K562 (cell line): ENCODE measurements around the gene THSD8. TPM values are rescaled to one million over a fixed set of nuclear protein-coding genes. Genes with fewer than 3 reads are reported as not detected.
A peak's percentile ranks its signal among the peaks of the same experiment; 100 is the strongest.

Experiments used
- CBFB ChIP-seq: sonication (generic); formaldehyde crosslinking; IDR thresholded peaks from 2 replicates; pipeline ENCODE4 v1.4.0; 2020; ENCODE audit warnings: mild to moderate bottlenecking, missing genetic modification reagents
- CGGBP1 ChIP-seq: fragments of 250-450 bp; sonication (Bioruptor Pico); IDR thresholded peaks from 2 replicates; pipeline ENCODE4 v1.9.0; 2021; ENCODE audit warnings: mild to moderate bottlenecking
- CREB3 ChIP-seq: fragments of 450-650 bp; conservative IDR thresholded peaks from 2 replicates; pipeline ENCODE4 v1.6.1; 2016; ENCODE audit warnings: missing genetic modification characterization, low read depth, mild to moderate bottlenecking, missing compliant biosample characterization, moderate library complexity
- DLX4 ChIP-seq: fragments of 250-450 bp; sonication (Bioruptor Pico); IDR thresholded peaks from 2 replicates; pipeline ENCODE4 v1.6.1; 2021; ENCODE audit warnings: mild to moderate bottlenecking
- ELF4 ChIP-seq: fragments of 450-650 bp; formaldehyde crosslinking; IDR thresholded peaks from 2 replicates; pipeline ENCODE4 v1.4.0; 2022; ENCODE audit warnings: missing genetic modification characterization
- ERF ChIP-seq: fragments of 450-650 bp; formaldehyde crosslinking; IDR thresholded peaks from 2 replicates; pipeline ENCODE4 v1.4.0; 2020; ENCODE audit warnings: mild to moderate bottlenecking, mixed read lengths
- FUS ChIP-seq: fragments of 200-400 bp; formaldehyde crosslinking; optimal IDR thresholded peaks from 2 replicates; pipeline ENCODE3; 2017; ENCODE audit warnings: low read depth, low read length
- GABPB1 ChIP-seq: sonication (generic); formaldehyde crosslinking; IDR thresholded peaks from 2 replicates; pipeline ENCODE4 v1.8.0; 2022; ENCODE audit warnings: mild to moderate bottlenecking, missing genetic modification reagents
- HDAC1 ChIP-seq, 2 experiments: fragments of 450-650 bp; IDR thresholded peaks; 2 replicates each; pipeline ENCODE4 v1.6.1; 2016 to 2017; ENCODE audit warnings: inconsistent platforms in 1 of 2, mild to moderate bottlenecking in 1 of 2, moderate library complexity in 1 of 2
- IFI16 ChIP-seq: fragments of 250-450 bp; sonication (Bioruptor Pico); IDR thresholded peaks from 2 replicates; pipeline ENCODE4 v2.1.2; 2022; ENCODE audit warnings: mild to moderate bottlenecking, inconsistent platforms
- KAT2B ChIP-seq: IDR thresholded peaks from one replicate; pipeline ENCODE4 v1.6.1; 2012; ENCODE audit warnings: low read depth, mild to moderate bottlenecking, control low read depth, inconsistent platforms, low read length, moderate library complexity
- KAT7 ChIP-seq: sonication (generic); formaldehyde crosslinking; IDR thresholded peaks from 2 replicates; pipeline ENCODE4 v1.8.0; 2022; ENCODE audit warnings: missing genetic modification reagents, mild to moderate bottlenecking, borderline replicate concordance
- KDM5B ChIP-seq: fragments of 200-600 bp; sonication (generic); IDR thresholded peaks from 2 replicates; pipeline ENCODE4 v1.6.1; 2012; ENCODE audit warnings: low read depth, mild to moderate bottlenecking, moderate library complexity, low read length, control low read depth, inconsistent platforms; ENCODE audit not compliant: insufficient replicate concordance
- L3MBTL2 ChIP-seq: fragments of 450-650 bp; IDR thresholded peaks from 2 replicates; pipeline ENCODE4 v1.6.1; 2016; ENCODE audit warnings: mild to moderate bottlenecking, moderate library complexity
- MCM2 ChIP-seq: fragments of 450-650 bp; IDR thresholded peaks from 2 replicates; pipeline ENCODE4 v1.6.1; 2017; ENCODE audit warnings: low read depth, mild to moderate bottlenecking
- MTA1 ChIP-seq: fragments of 450-650 bp; IDR thresholded peaks from 2 replicates; pipeline ENCODE4 v1.6.1; 2017; ENCODE audit warnings: borderline replicate concordance
- NUFIP1 ChIP-seq: fragments of 450-650 bp; IDR thresholded peaks from 2 replicates; pipeline ENCODE4 v1.6.1; 2018; ENCODE audit not compliant: partially characterized antibody
- SP1 ChIP-seq: sonication (generic); formaldehyde crosslinking; IDR thresholded peaks from 2 replicates; pipeline ENCODE4 v1.8.1; 2022; ENCODE audit warnings: mild to moderate bottlenecking, missing genetic modification reagents
- TBP ChIP-seq: optimal IDR thresholded peaks from 2 replicates; pipeline ENCODE3; 2011; ENCODE audit warnings: low read depth, low read length, improper control_type of control experiment
- ZBTB17 ChIP-seq: fragments of 450-650 bp; formaldehyde crosslinking; IDR thresholded peaks from 2 replicates; pipeline ENCODE4 v1.4.0; 2020; ENCODE audit warnings: mild to moderate bottlenecking
- ZFX ChIP-seq: sonication (generic); formaldehyde crosslinking; IDR thresholded peaks from 2 replicates; pipeline ENCODE4 v1.8.0; 2022; ENCODE audit warnings: mild to moderate bottlenecking, missing genetic modification reagents, moderate library complexity
- ZNF764 ChIP-seq: fragments of 250-450 bp; sonication (Bioruptor Pico); IDR thresholded peaks from 2 replicates; pipeline ENCODE4 v1.4.0; 2020; ENCODE audit warnings: low read depth, mild to moderate bottlenecking, moderate library complexity
- polyA plus RNA-seq, 8 experiments: library from polyadenylated mRNA; depleted of rRNA in 4 of 8; stranded (reverse) in 5 of 8; unstranded in 3 of 8; fragments of >200 nt; fragmentation: Nextera tagmentation in 2 of 8; fragmentation: Illumina TruSeq in 1 of 8; extraction: Ambion mirVana in 2 of 8; extraction: Trizol in 1 of 8; gene quantifications; 2 replicates each; pipeline versions ENCODE4 v1.2.1 to v1.2.3, GENCODE V29; 2011 to 2014; ENCODE audit warnings: inconsistent platforms in 1 of 8, missing spikeins in 1 of 8
- total RNA-seq, 7 experiments: library from RNA; depleted of rRNA in 6 of 7; stranded (reverse); fragments of >200 nt in 6 of 7; fragmentation: Illumina TruSeq in 2 of 7; extraction: Trizol in 2 of 7; gene quantifications; 2 replicates each; pipeline versions ENCODE4 v1.2.1 to v1.2.3, GENCODE V29; 2011 to 2021; ENCODE audit warnings: low replicate concordance in 1 of 7
- TF ChIP-seq, protein P1 (sequence below), 2 experiments: fragments of 450-650 bp in 1 of 2; sonication (generic) in 1 of 2; formaldehyde crosslinking; conservative IDR thresholded peaks; 2 replicates each; pipeline versions ENCODE4 v1.4.0 to v1.8.1; 2020 to 2022; ENCODE audit warnings: mild to moderate bottlenecking in 1 of 2, missing genetic modification reagents in 1 of 2
- TF ChIP-seq, protein P2 (sequence below): fragments of 250-450 bp; sonication (Bioruptor Pico); IDR thresholded peaks from 2 replicates; pipeline ENCODE4 v1.5.0; 2021; ENCODE audit warnings: mild to moderate bottlenecking, borderline replicate concordance

THSD8 gene
- total and polyA plus RNA-seq, 9 of the 15 experiments (the other 6 are each of a cell fraction or from before 2014, with no cell fraction given), result 8.4 to 42.4 (median 19.9) TPM; not detected in 2

DNA sequence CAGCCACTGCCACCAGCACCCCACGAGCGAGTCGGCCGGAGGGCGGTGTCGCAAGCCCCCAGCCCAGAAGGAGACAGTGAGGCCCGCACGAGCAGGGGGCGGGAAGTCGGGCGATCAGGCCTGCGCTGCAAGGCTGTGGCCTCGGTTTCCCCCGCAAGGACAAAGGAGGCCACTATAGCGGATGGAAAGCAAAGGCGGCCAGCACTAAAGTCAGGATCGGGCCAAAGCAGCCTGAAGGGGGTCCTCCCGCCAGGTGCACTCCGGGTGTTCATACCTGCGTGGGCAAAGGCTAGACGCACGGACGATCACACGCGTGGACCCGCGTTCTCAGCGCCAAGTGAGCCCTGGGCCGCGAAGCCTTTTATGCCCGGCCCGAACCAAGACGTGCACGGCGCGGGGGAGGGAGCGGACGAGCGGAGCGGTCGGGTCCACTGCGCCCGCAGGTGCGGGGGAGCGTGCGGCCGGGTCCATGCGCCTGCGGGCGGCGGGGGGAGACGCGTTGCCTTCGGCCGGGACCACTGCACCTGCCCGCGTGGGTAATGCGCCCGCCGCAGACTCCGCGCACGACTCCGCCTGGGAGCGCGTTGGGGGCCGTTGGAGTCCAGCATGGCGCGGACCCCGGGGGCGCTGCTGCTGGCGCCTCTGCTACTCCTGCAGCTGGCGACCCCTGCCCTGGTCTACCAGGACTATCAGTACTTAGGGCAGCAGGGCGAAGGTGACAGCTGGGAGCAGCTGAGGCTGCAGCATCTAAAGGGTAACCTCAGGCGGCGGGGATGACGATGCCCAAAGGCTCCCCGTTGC, at the start of gene THSD8, which contains the start of gene PRDX2 (continued):
- TF ChIP-seq DLX4 (CRISPR knock-in tag), result no peak
- TF ChIP-seq KAT7 (CRISPR knock-in tag), result 0 out of 2 replicates have a peak, but pooled peaks have one; percentile 87
- no peak for TF ChIP-seq ZNF764 (CRISPR knock-in tag)
- no peak; the same call in 1 of the 2 replicates for TF ChIP-seq ERF (CRISPR knock-in tag)
- TF ChIP-seq, protein P1, sequence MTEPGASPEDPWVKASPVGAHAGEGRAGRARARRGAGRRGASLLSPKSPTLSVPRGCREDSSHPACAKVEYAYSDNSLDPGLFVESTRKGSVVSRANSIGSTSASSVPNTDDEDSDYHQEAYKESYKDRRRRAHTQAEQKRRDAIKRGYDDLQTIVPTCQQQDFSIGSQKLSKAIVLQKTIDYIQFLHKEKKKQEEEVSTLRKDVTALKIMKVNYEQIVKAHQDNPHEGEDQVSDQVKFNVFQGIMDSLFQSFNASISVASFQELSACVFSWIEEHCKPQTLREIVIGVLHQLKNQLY (CRISPR knock-in tag; conservative IDR thresholded peaks at IDR 0.05), result peak in 1 of 2 experiments; percentile 52; a peak in 1 of 4 replicates
- TF ChIP-seq NUFIP1, result peak; percentile 73
- TF ChIP-seq IFI16 (CRISPR knock-in tag), result no peak
- TF ChIP-seq SP1, result peak; percentile 79; the same call in 1 of the 2 replicates
- TF ChIP-seq MCM2, result no peak
- TF ChIP-seq HDAC1 (IDR thresholded peaks at IDR 0.05), result peak in 1 of 2 experiments; percentile 64; a peak in 1 of 4 replicates
- no peak; the same call in 1 of the 2 replicates for TF ChIP-seq ZBTB17 (CRISPR knock-in tag)
- TF ChIP-seq ZFX (CRISPR knock-in tag), result peak; percentile 96
- no peak for TF ChIP-seq CREB3 (tag)
- peak; percentile 74 for TF ChIP-seq FUS
- no peak for TF ChIP-seq CGGBP1 (CRISPR knock-in tag)
- TF ChIP-seq L3MBTL2, result peak; percentile 87
- TF ChIP-seq MTA1, result 0 out of 2 replicates have a peak, but pooled peaks have one; percentile 14
- TF ChIP-seq TBP, result peak; percentile 95
- peak; percentile 99 for TF ChIP-seq KDM5B
- 0 out of 2 replicates have a peak, but pooled peaks have one; percentile 63 for TF ChIP-seq GABPB1 (CRISPR knock-in tag)
- TF ChIP-seq KAT2B, result no peak
- TF ChIP-seq, protein P2, sequence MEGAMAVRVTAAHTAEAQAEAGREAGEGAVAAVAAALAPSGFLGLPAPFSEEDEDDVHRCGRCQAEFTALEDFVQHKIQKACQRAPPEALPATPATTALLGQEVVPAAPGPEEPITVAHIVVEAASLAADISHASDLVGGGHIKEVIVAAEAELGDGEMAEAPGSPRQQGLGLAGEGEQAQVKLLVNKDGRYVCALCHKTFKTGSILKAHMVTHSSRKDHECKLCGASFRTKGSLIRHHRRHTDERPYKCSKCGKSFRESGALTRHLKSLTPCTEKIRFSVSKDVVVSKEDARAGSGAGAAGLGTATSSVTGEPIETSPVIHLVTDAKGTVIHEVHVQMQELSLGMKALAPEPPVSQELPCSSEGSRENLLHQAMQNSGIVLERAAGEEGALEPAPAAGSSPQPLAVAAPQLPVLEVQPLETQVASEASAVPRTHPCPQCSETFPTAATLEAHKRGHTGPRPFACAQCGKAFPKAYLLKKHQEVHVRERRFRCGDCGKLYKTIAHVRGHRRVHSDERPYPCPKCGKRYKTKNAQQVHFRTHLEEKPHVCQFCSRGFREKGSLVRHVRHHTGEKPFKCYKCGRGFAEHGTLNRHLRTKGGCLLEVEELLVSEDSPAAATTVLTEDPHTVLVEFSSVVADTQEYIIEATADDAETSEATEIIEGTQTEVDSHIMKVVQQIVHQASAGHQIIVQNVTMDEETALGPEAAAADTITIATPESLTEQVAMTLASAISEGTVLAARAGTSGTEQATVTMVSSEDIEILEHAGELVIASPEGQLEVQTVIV (CRISPR knock-in tag), result no peak
- TF ChIP-seq ELF4 (CRISPR knock-in tag), result peak; percentile 18; the same call in 1 of the 2 replicates
- peak; percentile 42 for TF ChIP-seq CBFB
